HEK293 (cell line): ENCODE measurements around the gene SMIM43.

Experiments
- CTCF ChIA-PET: fragments of 350-600 bp; formaldehyde crosslinking; extraction: SDS; loops from one replicate; lab custom pipeline; 2021; ENCODE audit warnings: antibody characterized with exemption; lab: Yijun Ruan, JAX
- POLR2A ChIA-PET: fragments of 300-600 bp; formaldehyde crosslinking; extraction: SDS; loops from one replicate; lab custom pipeline; 2020; ENCODE audit warnings: antibody characterized with exemption, inconsistent platforms; lab: Yijun Ruan, JAX
- H3K27ac ChIP-seq: fragments of 200-500 bp; sonication (Bioruptor generic); 2 replicates; pipeline ENCODE4 v1.5.1; 2014; ENCODE audit warnings: low read depth, low read length, control low read depth, inconsistent platforms; ENCODE audit errors: extremely low read depth
- H3K36me3 ChIP-seq, 2 experiments: fragments of 200-500 bp in 1 of 2; sonication (Bioruptor generic) in 1 of 2; 1 replicate in 1 of 2; 2 replicates in 1 of 2; pipeline ENCODE4 v1.5.1; 2014 to 2017; ENCODE audit warnings: inconsistent platforms in 2 of 2, low read length in 2 of 2; ENCODE audit not compliant: control insufficient read depth in 2 of 2, insufficient read depth in 1 of 2
- H3K4me1 ChIP-seq: fragments of 200-500 bp; sonication (Bioruptor generic); 2 replicates; pipeline ENCODE4 v1.5.1; 2014; ENCODE audit warnings: mild to moderate bottlenecking, low read length, inconsistent platforms; ENCODE audit not compliant: control insufficient read depth, insufficient read depth
- H3K4me3 ChIP-seq: 2 replicates; pipeline ENCODE4 v1.5.1; 2011; ENCODE audit warnings: low read depth, mild to moderate bottlenecking, control low read depth, low read length, moderate library complexity
- H3K9me3 ChIP-seq: fragments of 200-500 bp; sonication (Bioruptor generic); 2 replicates; pipeline ENCODE4 v1.5.1; 2014; ENCODE audit warnings: low read depth, low read length, inconsistent platforms; ENCODE audit not compliant: control insufficient read depth, insufficient read depth
- KLF1 ChIP-seq: fragments of 450-650 bp; formaldehyde crosslinking; IDR thresholded peaks from 2 replicates; pipeline ENCODE4 v1.5.1; 2016; ENCODE audit warnings: missing biosample characterization, missing genetic modification characterization
- KLF7 ChIP-seq: fragments of 450-650 bp; formaldehyde crosslinking; IDR thresholded peaks from 2 replicates; pipeline ENCODE4 v1.5.1; 2016; ENCODE audit warnings: missing biosample characterization, missing genetic modification characterization, borderline replicate concordance
- KLF8 ChIP-seq: fragments of 450-650 bp; formaldehyde crosslinking; IDR thresholded peaks from 2 replicates; pipeline ENCODE4 v1.5.1; 2016; ENCODE audit warnings: missing biosample characterization, missing genetic modification characterization
- ZNF112 ChIP-seq: fragments of 450-650 bp; formaldehyde crosslinking; IDR thresholded peaks from 2 replicates; pipeline ENCODE4 v1.5.0; 2017; ENCODE audit warnings: missing biosample characterization, missing genetic modification characterization
- ZNF138 ChIP-seq: fragments of 450-650 bp; formaldehyde crosslinking; IDR thresholded peaks from 2 replicates; pipeline ENCODE4 v1.5.1; 2016; ENCODE audit warnings: missing biosample characterization, missing genetic modification characterization, borderline replicate concordance
- ZNF140 ChIP-seq: fragments of 450-650 bp; formaldehyde crosslinking; IDR thresholded peaks from 2 replicates; pipeline ENCODE4 v1.5.1; 2016; ENCODE audit warnings: missing biosample characterization, missing genetic modification characterization
- ZNF202 ChIP-seq: fragments of 450-650 bp; formaldehyde crosslinking; IDR thresholded peaks from 2 replicates; pipeline ENCODE4 v1.5.1; 2016; ENCODE audit warnings: missing biosample characterization, missing genetic modification characterization, borderline replicate concordance
- ZNF214 ChIP-seq: fragments of 450-650 bp; formaldehyde crosslinking; IDR thresholded peaks from 2 replicates; pipeline ENCODE4 v1.5.1; 2017; ENCODE audit warnings: missing biosample characterization, mild to moderate bottlenecking, missing genetic modification characterization, borderline replicate concordance
- ZNF324 ChIP-seq: fragments of 450-650 bp; formaldehyde crosslinking; IDR thresholded peaks from 2 replicates; pipeline ENCODE4 v1.5.1; 2016; ENCODE audit warnings: missing biosample characterization, missing genetic modification characterization
- ZNF354C ChIP-seq: fragments of 450-650 bp; formaldehyde crosslinking; IDR thresholded peaks from 2 replicates; pipeline ENCODE4 v1.5.1; 2016; ENCODE audit warnings: missing biosample characterization, missing genetic modification characterization, low read depth, borderline replicate concordance
- ZNF423 ChIP-seq: fragments of 450-650 bp; formaldehyde crosslinking; IDR thresholded peaks from 2 replicates; pipeline ENCODE4 v1.5.1; 2016; ENCODE audit warnings: missing biosample characterization, missing genetic modification characterization
- ZNF664 ChIP-seq: fragments of 450-650 bp; formaldehyde crosslinking; IDR thresholded peaks from 2 replicates; pipeline ENCODE4 v1.5.1; 2016; ENCODE audit warnings: missing biosample characterization, missing genetic modification characterization
- ZNF76 ChIP-seq: fragments of 450-650 bp; formaldehyde crosslinking; IDR thresholded peaks from 2 replicates; pipeline ENCODE4; 2016; ENCODE audit warnings: low read depth, missing biosample characterization, missing genetic modification characterization, borderline replicate concordance
- TF ChIP-seq, protein P1 (sequence below): fragments of 450-650 bp; formaldehyde crosslinking; IDR thresholded peaks from 2 replicates; pipeline ENCODE4 v1.5.1; 2016; ENCODE audit warnings: missing biosample characterization, missing genetic modification characterization
- TF ChIP-seq, protein P2 (sequence below): fragments of 450-650 bp; formaldehyde crosslinking; IDR thresholded peaks from 2 replicates; pipeline ENCODE4 v1.5.1; 2017; ENCODE audit warnings: missing biosample characterization, missing genetic modification characterization
- TF ChIP-seq, protein P3 (sequence below): sonication (generic); formaldehyde crosslinking; IDR thresholded peaks from 2 replicates; pipeline ENCODE4 v1.8.1; 2022; ENCODE audit warnings: mild to moderate bottlenecking, moderate library complexity, missing genetic modification reagents
- TF ChIP-seq, protein P4 (sequence below): fragments of 450-650 bp; formaldehyde crosslinking; conservative IDR thresholded peaks from 2 replicates; pipeline ENCODE4 v1.5.1; 2016; ENCODE audit warnings: low read depth, missing biosample characterization, missing genetic modification characterization
- TF ChIP-seq, protein P5 (sequence below): fragments of 450-650 bp; formaldehyde crosslinking; IDR thresholded peaks from 2 replicates; pipeline ENCODE4 v1.5.1; 2016; ENCODE audit warnings: missing biosample characterization, missing genetic modification characterization, borderline replicate concordance

Gene SMIM43

DNA sequence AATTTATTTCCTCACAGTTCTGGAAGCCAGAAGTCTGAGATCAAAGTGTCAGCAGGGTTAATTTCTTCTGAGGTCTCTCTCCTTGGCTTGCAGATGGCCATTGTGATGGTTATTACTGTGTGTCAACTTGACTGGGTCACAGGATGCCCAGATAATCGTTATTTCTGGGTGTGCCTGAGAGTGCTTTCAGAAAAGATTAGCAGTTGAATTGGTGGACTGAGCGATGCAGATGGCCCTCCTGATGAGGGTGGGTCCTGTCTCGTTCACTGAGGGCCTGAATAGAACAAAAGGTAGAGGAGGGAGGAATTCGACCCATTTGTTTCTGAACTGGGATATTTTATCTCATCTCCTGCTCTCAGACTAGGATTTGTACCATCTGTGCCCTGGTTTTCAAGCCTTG, 15.7 kb downstream of the SMIM43 start (continued):
- TF ChIP-seq, protein P1, sequence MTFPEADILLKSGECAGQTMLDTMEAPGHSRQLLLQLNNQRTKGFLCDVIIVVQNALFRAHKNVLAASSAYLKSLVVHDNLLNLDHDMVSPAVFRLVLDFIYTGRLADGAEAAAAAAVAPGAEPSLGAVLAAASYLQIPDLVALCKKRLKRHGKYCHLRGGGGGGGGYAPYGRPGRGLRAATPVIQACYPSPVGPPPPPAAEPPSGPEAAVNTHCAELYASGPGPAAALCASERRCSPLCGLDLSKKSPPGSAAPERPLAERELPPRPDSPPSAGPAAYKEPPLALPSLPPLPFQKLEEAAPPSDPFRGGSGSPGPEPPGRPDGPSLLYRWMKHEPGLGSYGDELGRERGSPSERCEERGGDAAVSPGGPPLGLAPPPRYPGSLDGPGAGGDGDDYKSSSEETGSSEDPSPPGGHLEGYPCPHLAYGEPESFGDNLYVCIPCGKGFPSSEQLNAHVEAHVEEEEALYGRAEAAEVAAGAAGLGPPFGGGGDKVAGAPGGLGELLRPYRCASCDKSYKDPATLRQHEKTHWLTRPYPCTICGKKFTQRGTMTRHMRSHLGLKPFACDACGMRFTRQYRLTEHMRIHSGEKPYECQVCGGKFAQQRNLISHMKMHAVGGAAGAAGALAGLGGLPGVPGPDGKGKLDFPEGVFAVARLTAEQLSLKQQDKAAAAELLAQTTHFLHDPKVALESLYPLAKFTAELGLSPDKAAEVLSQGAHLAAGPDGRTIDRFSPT = no peak
- TF ChIP-seq, protein P2, sequence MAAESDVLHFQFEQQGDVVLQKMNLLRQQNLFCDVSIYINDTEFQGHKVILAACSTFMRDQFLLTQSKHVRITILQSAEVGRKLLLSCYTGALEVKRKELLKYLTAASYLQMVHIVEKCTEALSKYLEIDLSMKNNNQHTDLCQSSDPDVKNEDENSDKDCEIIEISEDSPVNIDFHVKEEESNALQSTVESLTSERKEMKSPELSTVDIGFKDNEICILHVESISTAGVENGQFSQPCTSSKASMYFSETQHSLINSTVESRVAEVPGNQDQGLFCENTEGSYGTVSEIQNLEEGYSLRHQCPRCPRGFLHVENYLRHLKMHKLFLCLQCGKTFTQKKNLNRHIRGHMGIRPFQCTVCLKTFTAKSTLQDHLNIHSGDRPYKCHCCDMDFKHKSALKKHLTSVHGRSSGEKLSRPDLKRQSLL (tag by site-specific recombination) = no peak
- TF ChIP-seq ZNF664 (tag by site-specific recombination) (no peak), KLF7 (tag by site-specific recombination) (no peak), ZNF423 (no peak), ZNF112 (tag by site-specific recombination) (no peak), ZNF214 (tag by site-specific recombination) (no peak), ZNF138 (tag by site-specific recombination) (no peak), ZNF354C (tag by site-specific recombination) (no peak)
- TF ChIP-seq, protein P3, sequence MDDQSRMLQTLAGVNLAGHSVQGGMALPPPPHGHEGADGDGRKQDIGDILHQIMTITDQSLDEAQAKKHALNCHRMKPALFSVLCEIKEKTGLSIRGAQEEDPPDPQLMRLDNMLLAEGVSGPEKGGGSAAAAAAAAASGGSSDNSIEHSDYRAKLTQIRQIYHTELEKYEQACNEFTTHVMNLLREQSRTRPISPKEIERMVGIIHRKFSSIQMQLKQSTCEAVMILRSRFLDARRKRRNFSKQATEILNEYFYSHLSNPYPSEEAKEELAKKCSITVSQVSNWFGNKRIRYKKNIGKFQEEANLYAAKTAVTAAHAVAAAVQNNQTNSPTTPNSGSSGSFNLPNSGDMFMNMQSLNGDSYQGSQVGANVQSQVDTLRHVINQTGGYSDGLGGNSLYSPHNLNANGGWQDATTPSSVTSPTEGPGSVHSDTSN (CRISPR knock-in tag) = no peak
- TF ChIP-seq, protein P4, sequence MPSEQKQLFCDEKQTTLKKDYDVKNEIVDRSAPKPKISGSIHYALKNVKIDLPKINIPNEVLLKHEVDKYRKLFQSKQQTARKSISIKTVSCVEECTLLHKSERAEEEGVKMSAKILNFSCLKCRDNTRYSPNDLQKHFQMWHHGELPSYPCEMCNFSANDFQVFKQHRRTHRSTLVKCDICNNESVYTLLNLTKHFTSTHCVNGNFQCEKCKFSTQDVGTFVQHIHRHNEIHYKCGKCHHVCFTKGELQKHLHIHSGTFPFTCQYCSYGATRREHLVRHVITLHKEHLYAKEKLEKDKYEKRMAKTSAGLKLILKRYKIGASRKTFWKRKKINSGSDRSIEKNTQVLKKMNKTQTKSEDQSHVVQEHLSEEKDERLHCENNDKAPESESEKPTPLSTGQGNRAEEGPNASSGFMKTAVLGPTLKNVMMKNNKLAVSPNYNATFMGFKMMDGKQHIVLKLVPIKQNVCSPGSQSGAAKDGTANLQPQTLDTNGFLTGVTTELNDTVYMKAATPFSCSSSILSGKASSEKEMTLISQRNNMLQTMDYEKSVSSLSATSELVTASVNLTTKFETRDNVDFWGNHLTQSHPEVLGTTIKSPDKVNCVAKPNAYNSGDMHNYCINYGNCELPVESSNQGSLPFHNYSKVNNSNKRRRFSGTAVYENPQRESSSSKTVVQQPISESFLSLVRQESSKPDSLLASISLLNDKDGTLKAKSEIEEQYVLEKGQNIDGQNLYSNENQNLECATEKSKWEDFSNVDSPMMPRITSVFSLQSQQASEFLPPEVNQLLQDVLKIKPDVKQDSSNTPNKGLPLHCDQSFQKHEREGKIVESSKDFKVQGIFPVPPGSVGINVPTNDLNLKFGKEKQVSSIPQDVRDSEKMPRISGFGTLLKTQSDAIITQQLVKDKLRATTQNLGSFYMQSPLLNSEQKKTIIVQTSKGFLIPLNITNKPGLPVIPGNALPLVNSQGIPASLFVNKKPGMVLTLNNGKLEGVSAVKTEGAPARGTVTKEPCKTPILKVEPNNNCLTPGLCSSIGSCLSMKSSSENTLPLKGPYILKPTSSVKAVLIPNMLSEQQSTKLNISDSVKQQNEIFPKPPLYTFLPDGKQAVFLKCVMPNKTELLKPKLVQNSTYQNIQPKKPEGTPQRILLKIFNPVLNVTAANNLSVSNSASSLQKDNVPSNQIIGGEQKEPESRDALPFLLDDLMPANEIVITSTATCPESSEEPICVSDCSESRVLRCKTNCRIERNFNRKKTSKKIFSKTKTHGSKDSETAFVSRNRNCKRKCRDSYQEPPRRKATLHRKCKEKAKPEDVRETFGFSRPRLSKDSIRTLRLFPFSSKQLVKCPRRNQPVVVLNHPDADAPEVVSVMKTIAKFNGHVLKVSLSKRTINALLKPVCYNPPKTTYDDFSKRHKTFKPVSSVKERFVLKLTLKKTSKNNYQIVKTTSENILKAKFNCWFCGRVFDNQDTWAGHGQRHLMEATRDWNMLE (tag by site-specific recombination) = no peak

DNA sequence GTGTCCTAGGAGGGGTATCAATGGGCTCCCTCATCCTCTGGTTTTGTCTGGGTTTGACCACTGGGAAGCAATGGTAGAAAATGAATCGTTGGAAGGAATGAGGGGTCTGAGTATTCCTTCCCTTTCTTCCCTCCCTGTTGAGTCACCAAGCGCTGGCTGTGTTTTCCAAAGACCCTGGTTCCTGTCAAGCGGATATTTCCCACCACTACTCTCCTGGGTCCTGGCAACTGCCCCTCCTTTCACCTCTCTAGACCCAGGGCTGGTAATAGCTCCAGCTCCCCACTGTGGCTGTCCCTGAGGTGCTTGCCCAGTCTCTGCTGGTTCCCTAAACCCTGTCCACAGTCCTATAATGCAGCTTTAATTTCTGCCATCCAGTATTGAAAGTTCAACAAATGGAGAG, 22.2 kb downstream of the SMIM43 start:
- H3K9me3 ChIP-seq = no peaks in the 10 kb centered on the region
- H3K4me1 ChIP-seq = no peaks in the 10 kb centered on the region
- no peaks in the 10 kb centered on the region for H3K36me3 ChIP-seq
- H3K27ac ChIP-seq = no peak overlapping the region
- TF ChIP-seq ZNF324 (tag by site-specific recombination) (no peak), ZNF76 (tag by site-specific recombination) (no peak), ZNF140 (tag by site-specific recombination) (no peak), KLF1 (no peak), ZNF202 (no peak), KLF8 (tag by site-specific recombination) (no peak)
- TF ChIP-seq, protein P2 (tag by site-specific recombination) = no peak
- TF ChIP-seq, protein P5, sequence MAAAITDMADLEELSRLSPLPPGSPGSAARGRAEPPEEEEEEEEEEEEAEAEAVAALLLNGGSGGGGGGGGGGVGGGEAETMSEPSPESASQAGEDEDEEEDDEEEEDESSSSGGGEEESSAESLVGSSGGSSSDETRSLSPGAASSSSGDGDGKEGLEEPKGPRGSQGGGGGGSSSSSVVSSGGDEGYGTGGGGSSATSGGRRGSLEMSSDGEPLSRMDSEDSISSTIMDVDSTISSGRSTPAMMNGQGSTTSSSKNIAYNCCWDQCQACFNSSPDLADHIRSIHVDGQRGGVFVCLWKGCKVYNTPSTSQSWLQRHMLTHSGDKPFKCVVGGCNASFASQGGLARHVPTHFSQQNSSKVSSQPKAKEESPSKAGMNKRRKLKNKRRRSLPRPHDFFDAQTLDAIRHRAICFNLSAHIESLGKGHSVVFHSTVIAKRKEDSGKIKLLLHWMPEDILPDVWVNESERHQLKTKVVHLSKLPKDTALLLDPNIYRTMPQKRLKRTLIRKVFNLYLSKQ (tag by site-specific recombination) = no peak
- H3K4me3 ChIP-seq = no peak overlapping the region
- CTCF ChIA-PET = interaction anchor here (0.6 kb wide), 1 partner anchor 40 kb away, joined by 9 read pairs; no protein-coding TSS in a partner anchor
- POLR2A ChIA-PET = no interaction called here
